Naive B cell (primary cell): ENCODE results near the gene CUEDC1. TPM values are rescaled to one million over a fixed set of nuclear protein-coding genes. Genes with fewer than 3 reads are reported as not detected.

Experiments used
- ATAC-seq, 2 donors: fragments of 150-1000 bp; cut with Tn5 transposase; 2 replicates each; pipeline ENCODE4 v1.10.0; 2021; ENCODE audit warnings: low read depth in 2 of 2, mild to moderate bottlenecking in 2 of 2, moderate library complexity in 2 of 2
- DNase-seq: peaks from one replicate; pipeline ENCODE4 v3.0.0; 2022
- H3K27ac Mint-ChIP-seq, 6 donors: one replicate each; pipeline ENCODE4 v1.8.0; 2020 to 2022; ENCODE audit warnings: mild to moderate bottlenecking in 6 of 6, mixed read lengths in 6 of 6, moderate library complexity in 5 of 6, inconsistent platforms in 2 of 6
- H3K27me3 Mint-ChIP-seq, 3 donors: one replicate each; pipeline ENCODE4 v1.8.0; 2021 to 2022; ENCODE audit warnings: mixed read lengths in 3 of 3, mild to moderate bottlenecking in 1 of 3
- H3K36me3 Mint-ChIP-seq, 2 donors: one replicate each; pipeline ENCODE4 v1.8.0; 2020 to 2022; ENCODE audit warnings: mixed read lengths in 2 of 2, inconsistent platforms in 1 of 2, mild to moderate bottlenecking in 1 of 2
- H3K4me1 Mint-ChIP-seq, 3 donors: one replicate each; pipeline ENCODE4 v1.8.0; 2020 to 2022; ENCODE audit warnings: mixed read lengths in 3 of 3, inconsistent platforms in 1 of 3, mild to moderate bottlenecking in 1 of 3, moderate library complexity in 1 of 3
- H3K4me3 Mint-ChIP-seq, 8 donors: one replicate each; pipeline ENCODE4 v1.8.0; 2020 to 2022; ENCODE audit warnings: mild to moderate bottlenecking in 8 of 8, mixed read lengths in 8 of 8, moderate library complexity in 8 of 8, inconsistent platforms in 2 of 8
- H3K9me3 Mint-ChIP-seq, 7 donors: one replicate each; pipeline ENCODE4 v1.8.0; 2020 to 2022; ENCODE audit warnings: mixed read lengths in 7 of 7, mild to moderate bottlenecking in 5 of 7, inconsistent platforms in 2 of 7, moderate library complexity in 1 of 7
- polyA plus RNA-seq, 6 donors: library from polyadenylated mRNA; unstranded; fragments of 300-500 nt; fragmentation: Illumina TruSeq; gene quantifications; one replicate each; pipeline ENCODE4 v1.2.3, GENCODE V29; 2021; ENCODE audit warnings: low read depth in 6 of 6

CUEDC1 gene
- polyA plus RNA-seq, 6 donors from 2014 or later = not detected

GRCh38 chr17:57948169-57948554 lies 7.0 kb downstream of the CUEDC1 start:
- Mint-ChIP-seq H3K4me3 (peak overlapping the region in 3 of 8 donors; percentile 39 to 50 (median 40)), H3K27me3 (peaks cover 44 to 53% (median 46%) of the 10 kb centered on the region in 3 donors), H3K4me1 (peaks cover 23 to 50% (median 31%) of the 10 kb centered on the region in 3 donors), H3K27ac (no peak overlapping the region), H3K9me3 (no peaks in the 10 kb centered on the region), H3K36me3 (no peaks in the 10 kb centered on the region)
- no peak for DNase-seq
- no peak for ATAC-seq

DNA sequence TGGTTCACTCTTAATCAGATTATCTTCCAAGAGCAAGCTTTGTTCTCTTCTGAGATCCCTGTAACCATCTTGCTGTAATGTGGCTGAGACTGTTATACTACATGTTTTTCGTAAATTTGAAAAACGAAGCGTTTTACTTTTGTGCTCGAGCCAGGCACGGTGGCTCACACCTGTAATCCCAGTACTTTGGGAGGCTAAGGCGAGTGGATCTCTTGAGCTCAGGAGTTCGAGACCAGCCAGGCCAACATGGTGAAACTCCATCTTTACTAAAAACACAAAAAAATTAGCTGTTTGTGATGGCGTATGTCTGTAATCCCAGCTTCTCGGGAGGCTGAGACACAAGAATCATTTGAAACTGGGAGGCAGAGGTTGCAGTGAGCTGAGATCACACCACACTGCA lies 7.8 kb downstream of the CUEDC1 start:
- DNase-seq = no peak
- H3K4me1 Mint-ChIP-seq = peaks cover 23 to 52% (median 31%) of the 10 kb centered on the region in 3 donors
- no peak overlapping the region for H3K27ac Mint-ChIP-seq
- no peak for ATAC-seq
- H3K36me3 Mint-ChIP-seq = no peaks in the 10 kb centered on the region
- H3K9me3 Mint-ChIP-seq = no peaks in the 10 kb centered on the region
- H3K27me3 Mint-ChIP-seq = peaks cover 39 to 49% (median 42%) of the 10 kb centered on the region in 3 donors
- peak overlapping the region; percentile 74 to 96 (median 88) for H3K4me3 Mint-ChIP-seq

DNA sequence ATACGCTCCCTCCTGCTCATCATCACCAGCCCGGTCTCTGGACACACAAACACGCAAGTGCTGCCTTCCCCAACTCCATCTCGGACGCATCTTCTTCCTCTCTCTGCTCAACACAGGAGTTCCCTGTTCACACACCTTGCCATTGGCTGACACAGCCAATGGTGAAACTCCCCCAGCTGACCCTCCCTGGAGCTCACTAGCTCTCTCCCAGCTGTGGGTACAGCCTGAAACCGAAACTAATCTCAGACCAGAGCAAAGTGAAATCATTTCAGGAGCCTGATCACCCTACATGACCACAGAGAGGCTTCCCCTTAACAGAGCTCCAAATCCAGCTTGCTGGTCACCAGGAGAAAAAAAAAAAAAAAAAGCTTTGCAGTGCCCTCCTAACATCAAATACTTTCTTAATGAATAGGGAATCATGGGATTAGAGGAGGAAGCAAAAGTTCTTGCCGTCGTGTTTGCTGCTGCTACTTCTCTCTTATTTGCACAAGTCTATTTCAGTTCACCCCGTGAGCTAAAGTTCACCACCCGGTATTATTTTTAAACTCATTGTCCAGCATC lies 8.3 kb downstream of the CUEDC1 start:
- ATAC-seq = peak; percentile 92 to 94
- H3K9me3 Mint-ChIP-seq = no peaks in the 10 kb centered on the region
- peaks cover 23 to 52% (median 31%) of the 10 kb centered on the region in 3 donors for H3K4me1 Mint-ChIP-seq
- no peaks in the 10 kb centered on the region for H3K36me3 Mint-ChIP-seq
- peak; percentile 57 for DNase-seq
- peaks cover 38 to 49% (median 44%) of the 10 kb centered on the region in 3 donors for H3K27me3 Mint-ChIP-seq
- peak overlapping the region; percentile 74 to 96 (median 88) for H3K4me3 Mint-ChIP-seq
- H3K27ac Mint-ChIP-seq = peak overlapping the region in 3 of 6 donors; percentile 0 to 80 (median 73)

- peak overlapping the region; percentile 74 to 96 (median 88) for H3K4me3 Mint-ChIP-seq
- H3K9me3 Mint-ChIP-seq = no peaks in the 10 kb centered on the region
- H3K27me3 Mint-ChIP-seq = peaks cover 44 to 52% (median 49%) of the 10 kb centered on the region in 3 donors
- DNase-seq (no peak), ATAC-seq (peak; percentile 37)
- no peaks in the 10 kb centered on the region for H3K36me3 Mint-ChIP-seq
- peaks cover 28 to 50% (median 30%) of the 10 kb centered on the region in 3 donors for H3K4me1 Mint-ChIP-seq
- H3K27ac Mint-ChIP-seq = peak overlapping the region in 2 of 6 donors; percentile 0 to 73
Observed at GRCh38 chr17:57945996-57946797, 9.0 kb downstream of the CUEDC1 start.

- Mint-ChIP-seq H3K36me3 (no peaks in the 10 kb centered on the region), H3K4me3 (no peak overlapping the region), H3K27me3 (peaks cover 49 to 54% (median 53%) of the 10 kb centered on the region in 3 donors), H3K4me1 (peaks cover 32 to 51% (median 35%) of the 10 kb centered on the region in 3 donors), H3K27ac (no peak overlapping the region), H3K9me3 (peaks cover 0 to 2% (median 0%) of the 10 kb centered on the region in 7 donors)
- no peak for DNase-seq
- ATAC-seq = no peak
Observed at GRCh38 chr17:57944908-57945307, 10.3 kb downstream of the CUEDC1 start.

- no peak for ATAC-seq
- Mint-ChIP-seq H3K27ac (no peak overlapping the region), H3K9me3 (peaks cover 0 to 2% (median 0%) of the 10 kb centered on the region in 7 donors), H3K27me3 (peaks cover 49 to 52% (median 49%) of the 10 kb centered on the region in 3 donors), H3K4me3 (no peak overlapping the region), H3K4me1 (peaks cover 32 to 49% (median 36%) of the 10 kb centered on the region in 3 donors), H3K36me3 (no peaks in the 10 kb centered on the region)
- no peak for DNase-seq
Observed at GRCh38 chr17:57943645-57944044, 11.6 kb downstream of the CUEDC1 start.

DNA sequence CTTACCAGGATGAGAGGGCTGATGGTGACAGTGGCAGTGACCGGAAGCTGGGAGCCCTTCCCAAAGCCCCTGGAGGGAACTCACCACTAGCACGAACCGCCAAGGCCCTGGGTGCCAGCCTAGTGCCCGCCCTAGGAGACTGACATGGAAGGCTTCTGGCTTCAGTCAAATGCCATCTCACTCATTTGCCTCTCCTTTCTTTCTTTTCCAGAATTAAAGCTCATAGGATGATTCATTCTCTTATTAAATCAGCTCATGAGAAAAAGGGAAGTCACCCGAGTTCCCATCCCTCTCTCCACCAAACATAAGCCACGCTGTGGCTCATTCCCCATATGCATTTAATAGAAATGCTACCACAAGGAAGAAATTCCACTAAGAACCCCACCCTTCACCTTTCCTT lies 12.1 kb downstream of the CUEDC1 start:
- Mint-ChIP-seq H3K27ac (no peak overlapping the region), H3K36me3 (no peaks in the 10 kb centered on the region), H3K4me3 (no peak overlapping the region), H3K4me1 (peaks cover 29 to 44% (median 31%) of the 10 kb centered on the region in 3 donors), H3K27me3 (peaks cover 47 to 53% (median 49%) of the 10 kb centered on the region in 3 donors), H3K9me3 (peaks cover 0 to 2% (median 0%) of the 10 kb centered on the region in 7 donors)
- ATAC-seq (no peak), DNase-seq (no peak)

DNA sequence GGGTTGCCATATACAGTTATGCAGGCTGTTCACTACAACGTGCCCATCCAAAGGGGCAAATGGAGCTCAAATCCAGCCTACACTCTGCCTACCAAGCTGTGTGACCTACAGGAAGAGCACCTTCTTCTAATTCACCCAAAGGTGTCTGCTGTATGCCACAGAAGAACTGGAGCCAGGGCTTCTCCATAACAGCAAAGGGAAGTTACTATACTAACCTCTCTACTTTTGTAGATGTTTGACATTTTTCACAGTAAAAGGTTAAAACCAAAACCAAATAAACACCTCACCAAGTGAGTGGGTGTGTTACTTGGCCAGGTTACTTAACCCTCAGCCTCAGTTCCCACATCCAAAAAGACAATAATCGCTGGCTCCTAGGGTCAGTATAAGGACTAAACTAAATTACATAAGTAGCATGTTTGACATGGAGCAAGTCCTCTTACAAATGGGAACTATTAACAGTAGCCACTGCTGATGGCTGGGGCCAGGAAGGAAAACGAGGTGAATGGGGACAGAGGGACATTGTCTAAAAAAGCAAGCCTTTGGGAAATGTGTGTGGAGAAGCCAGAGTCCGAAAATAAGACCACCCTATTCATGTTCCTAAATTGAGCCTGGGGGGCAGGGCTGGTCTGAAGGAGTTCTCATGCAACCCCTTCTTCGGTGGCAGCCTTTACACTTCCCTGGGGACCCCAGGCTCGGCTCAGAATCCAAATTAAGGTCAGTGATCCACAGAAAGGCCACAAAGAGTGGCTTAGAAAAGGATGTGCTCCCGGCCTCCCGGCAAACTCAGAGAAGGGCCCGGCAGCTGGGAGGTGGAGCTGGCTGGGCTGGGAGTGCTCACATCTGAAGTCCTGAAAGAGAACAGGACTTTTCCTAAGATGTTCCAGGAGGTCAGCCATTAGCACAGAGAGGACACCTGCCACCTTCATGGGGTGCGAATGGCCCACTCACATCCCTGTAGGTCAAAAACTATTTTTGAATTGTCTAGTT lies 13.5 kb downstream of the CUEDC1 start:
- ATAC-seq = no peak
- Mint-ChIP-seq H3K4me1 (peaks cover 23 to 34% (median 24%) of the 10 kb centered on the region in 3 donors), H3K36me3 (no peaks in the 10 kb centered on the region), H3K27me3 (peaks cover 51 to 57% (median 56%) of the 10 kb centered on the region in 3 donors), H3K9me3 (peaks cover 0 to 2% (median 0%) of the 10 kb centered on the region in 7 donors), H3K4me3 (peak overlapping the region in 1 of 8 donors; percentile 59), H3K27ac (no peak overlapping the region)
- no peak for DNase-seq

- Mint-ChIP-seq H3K27ac (no peak overlapping the region), H3K4me1 (peaks cover 21 to 25% (median 22%) of the 10 kb centered on the region in 3 donors), H3K9me3 (peaks cover 0 to 2% (median 0%) of the 10 kb centered on the region in 7 donors), H3K27me3 (peaks cover 42 to 66% (median 63%) of the 10 kb centered on the region in 3 donors), H3K36me3 (no peaks in the 10 kb centered on the region), H3K4me3 (peak overlapping the region in 3 of 8 donors; percentile 29 to 69 (median 51))
- DNase-seq = no peak
- ATAC-seq = no peak
Observed at GRCh38 chr17:57940653-57941329, 14.4 kb downstream of the CUEDC1 start.

DNA sequence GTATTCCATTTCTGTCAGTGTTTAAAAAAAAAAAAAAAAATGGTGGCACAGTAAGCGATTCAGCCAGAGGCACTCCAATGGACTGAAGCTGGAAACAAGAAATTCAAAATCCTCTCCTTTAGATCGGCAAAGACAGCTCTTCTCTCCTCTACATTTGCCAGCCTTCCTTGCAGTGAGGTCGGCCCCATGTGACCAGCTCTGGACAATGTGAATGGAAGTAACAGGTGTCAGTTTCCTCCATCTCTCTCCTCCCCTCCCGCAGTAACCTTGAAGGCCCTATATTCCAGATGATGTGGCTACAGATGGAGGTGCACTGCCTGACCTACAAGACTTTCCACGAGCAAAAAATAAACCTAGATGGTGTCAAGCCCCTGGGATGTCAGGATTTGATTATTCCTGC lies 15.0 kb downstream of the CUEDC1 start:
- DNase-seq = no peak
- Mint-ChIP-seq H3K27ac (peak overlapping the region in 1 of 6 donors; percentile 93), H3K4me3 (peak overlapping the region in 6 of 8 donors; percentile 29 to 69 (median 35)), H3K27me3 (peaks cover 44 to 72% (median 69%) of the 10 kb centered on the region in 3 donors), H3K9me3 (peaks cover 0 to 2% (median 0%) of the 10 kb centered on the region in 7 donors), H3K4me1 (peaks cover 21 to 22% (median 22%) of the 10 kb centered on the region in 3 donors), H3K36me3 (no peaks in the 10 kb centered on the region)
- ATAC-seq = no peak

- DNase-seq (peak; percentile 87), ATAC-seq (peak; percentile 99)
- Mint-ChIP-seq H3K4me3 (peak overlapping the region in 7 of 8 donors; percentile 29 to 69 (median 51)), H3K36me3 (no peaks in the 10 kb centered on the region), H3K9me3 (peaks cover 0 to 2% (median 0%) of the 10 kb centered on the region in 7 donors), H3K4me1 (peaks cover 21 to 22% (median 22%) of the 10 kb centered on the region in 3 donors), H3K27ac (peak overlapping the region; percentile 53 to 90 (median 68)), H3K27me3 (peaks cover 46 to 73% (median 65%) of the 10 kb centered on the region in 3 donors)
Observed at GRCh38 chr17:57939797-57940196, 15.4 kb downstream of the CUEDC1 start.

- DNase-seq = no peak
Observed at GRCh38 chr17:57938061-57938502, 17.1 kb downstream of the CUEDC1 start.

More at GRCh38 chr17:57938061-57938502, 17.1 kb downstream of the CUEDC1 start:
- H3K4me1 Mint-ChIP-seq = peaks cover 20 to 22% (median 21%) of the 10 kb centered on the region in 3 donors
- H3K27ac Mint-ChIP-seq = no peak overlapping the region
- peaks cover 38 to 67% (median 50%) of the 10 kb centered on the region in 3 donors for H3K27me3 Mint-ChIP-seq
- H3K36me3 Mint-ChIP-seq = no peaks in the 10 kb centered on the region
- ATAC-seq = no peak
- peaks cover 0 to 2% (median 0%) of the 10 kb centered on the region in 7 donors for H3K9me3 Mint-ChIP-seq
- H3K4me3 Mint-ChIP-seq = peak overlapping the region in 1 of 8 donors; percentile 12
